Esophagus squamous epithelium (tissue), 4 donors: ENCODE measurements around the gene MESD.

Source experiments
- POLR2A ChIP-seq, 4 donors: fragments of 450-650 bp; IDR thresholded peaks; one replicate each; pipeline ENCODE4 v1.6.1; 2017; ENCODE audit warnings: antibody characterized with exemption in 4 of 4, mild to moderate bottlenecking in 4 of 4, moderate library complexity in 3 of 4
- TF ChIP-seq, protein P1 (sequence below), 6 experiments: fragments of 450-650 bp in 4 of 6; fragments of 200-600 bp in 2 of 6; sonication (generic) in 2 of 6; IDR thresholded peaks; one replicate each; pipeline ENCODE4 v1.5.1; 2016 to 2019; ENCODE audit warnings: antibody characterized with exemption in 6 of 6, mild to moderate bottlenecking in 4 of 6, moderate library complexity in 4 of 6

DNA sequence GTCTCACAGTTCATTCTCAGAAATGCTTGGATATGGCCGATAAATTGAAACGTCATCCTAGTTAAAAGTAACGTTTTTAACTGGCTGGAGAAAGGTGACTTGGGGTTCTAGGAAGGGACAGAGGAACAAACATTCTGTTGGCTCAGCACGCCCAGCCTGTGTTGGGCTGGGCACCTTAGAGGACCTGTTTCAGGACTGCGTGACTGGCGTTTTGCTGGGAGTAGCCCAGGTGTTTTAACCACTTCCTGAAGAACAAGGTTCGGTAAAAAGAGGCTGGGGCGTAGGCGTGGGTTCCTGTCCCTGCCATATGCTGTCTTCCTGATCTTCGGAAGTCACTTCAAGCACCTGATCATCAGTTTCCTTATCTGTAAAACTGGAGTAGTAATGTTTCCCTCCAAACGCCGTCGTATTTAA is 10.0 kb upstream of the MESD start:
- TF ChIP-seq, protein P1, sequence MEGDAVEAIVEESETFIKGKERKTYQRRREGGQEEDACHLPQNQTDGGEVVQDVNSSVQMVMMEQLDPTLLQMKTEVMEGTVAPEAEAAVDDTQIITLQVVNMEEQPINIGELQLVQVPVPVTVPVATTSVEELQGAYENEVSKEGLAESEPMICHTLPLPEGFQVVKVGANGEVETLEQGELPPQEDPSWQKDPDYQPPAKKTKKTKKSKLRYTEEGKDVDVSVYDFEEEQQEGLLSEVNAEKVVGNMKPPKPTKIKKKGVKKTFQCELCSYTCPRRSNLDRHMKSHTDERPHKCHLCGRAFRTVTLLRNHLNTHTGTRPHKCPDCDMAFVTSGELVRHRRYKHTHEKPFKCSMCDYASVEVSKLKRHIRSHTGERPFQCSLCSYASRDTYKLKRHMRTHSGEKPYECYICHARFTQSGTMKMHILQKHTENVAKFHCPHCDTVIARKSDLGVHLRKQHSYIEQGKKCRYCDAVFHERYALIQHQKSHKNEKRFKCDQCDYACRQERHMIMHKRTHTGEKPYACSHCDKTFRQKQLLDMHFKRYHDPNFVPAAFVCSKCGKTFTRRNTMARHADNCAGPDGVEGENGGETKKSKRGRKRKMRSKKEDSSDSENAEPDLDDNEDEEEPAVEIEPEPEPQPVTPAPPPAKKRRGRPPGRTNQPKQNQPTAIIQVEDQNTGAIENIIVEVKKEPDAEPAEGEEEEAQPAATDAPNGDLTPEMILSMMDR (IDR thresholded peaks at IDR 0.05): no peak
- peak in 1 of 4 donors; percentile 16 for TF ChIP-seq POLR2A (IDR thresholded peaks at IDR 0.05)
